Activated CD8-positive, alpha-beta T cell treated with anti-CD3 and anti-CD28 coated beads for 36 hours (primary cell): ENCODE results near the gene ABCB11. TPM values are rescaled to one million over a fixed set of nuclear protein-coding genes. Genes with fewer than 3 reads are reported as not detected.

Source experiments
- ATAC-seq: fragments of 200-7000 bp; cut with Tn5 transposase; one replicate; pipeline ENCODE4 v1.10.0; 2021; ENCODE audit warnings: mild to moderate bottlenecking, moderate library complexity
- CTCF ChIA-PET: fragments of 350-600 bp; sonication (Branson Sonifier 250); formaldehyde crosslinking; loops from one replicate; lab custom pipeline; 2021; ENCODE audit warnings: antibody characterized with exemption; lab: Charles Lee
- POLR2A ChIA-PET: fragments of 350-600 bp; sonication (Branson Sonifier 250); formaldehyde crosslinking; loops from one replicate; lab custom pipeline; 2021; ENCODE audit warnings: antibody characterized with exemption; lab: Charles Lee
- DNase-seq: peaks from one replicate; pipeline ENCODE4 v3.0.0-alpha.2; 2020
- H3K27ac Mint-ChIP-seq: one replicate; pipeline ENCODE4 v1.8.0; 2021; ENCODE audit warnings: mild to moderate bottlenecking, mixed read lengths
- H3K27me3 Mint-ChIP-seq: one replicate; pipeline ENCODE4 v1.8.0; 2021; ENCODE audit warnings: mixed read lengths
- H3K36me3 Mint-ChIP-seq: one replicate; pipeline ENCODE4 v1.8.0; 2021; ENCODE audit warnings: low read depth, mixed read lengths
- H3K4me1 Mint-ChIP-seq: one replicate; pipeline ENCODE4 v1.8.0; 2021; ENCODE audit warnings: low read depth, mixed read lengths
- H3K4me3 Mint-ChIP-seq: one replicate; pipeline ENCODE4 v1.8.0; 2021; ENCODE audit warnings: mild to moderate bottlenecking, moderate library complexity, mixed read lengths
- H3K9me3 Mint-ChIP-seq: one replicate; pipeline ENCODE4 v1.8.0; 2021; ENCODE audit warnings: mixed read lengths
- CTCF ChIP-seq: fragments of 200-600 bp; IDR thresholded peaks from one replicate; pipeline ENCODE4 v1.8.0; 2022; ENCODE audit warnings: antibody characterized with exemption, mild to moderate bottlenecking
- intact Hi-C: fragments of 100-400 bp; cut with micrococcal nuclease; formaldehyde crosslinking; loops from one replicate; pipeline ENCODE4 v1.10.0; 2022
- total RNA-seq, 2 experiments: library from RNA; stranded (reverse); gene quantifications; one replicate each; pipeline ENCODE4 v1.2.3, GENCODE V29; 2021

Gene ABCB11
- total RNA-seq, 2 experiments from 2014 or later: not detected

GRCh38 chr2:169005994-169006393, 25.1 kb downstream of the ABCB11 start:
- no peak overlapping the region for H3K27ac Mint-ChIP-seq
- H3K9me3 Mint-ChIP-seq: no peaks in the 10 kb centered on the region
- intact Hi-C loops: no loop called here
- TF ChIP-seq CTCF: no peak
- peaks cover 2% of the 10 kb centered on the region for H3K27me3 Mint-ChIP-seq
- DNase-seq (no peak), ATAC-seq (no peak)
- no peak overlapping the region for H3K4me3 Mint-ChIP-seq
- H3K36me3 Mint-ChIP-seq: no peaks in the 10 kb centered on the region
- H3K4me1 Mint-ChIP-seq: peaks cover 12% of the 10 kb centered on the region
- ChIA-PET POLR2A (no interaction called here), CTCF (no interaction called here)

GRCh38 chr2:169005080-169005598, 26.0 kb downstream of the ABCB11 start:
- no peak for DNase-seq
- no peaks in the 10 kb centered on the region for H3K36me3 Mint-ChIP-seq
- H3K9me3 Mint-ChIP-seq: no peaks in the 10 kb centered on the region
- peaks cover 12% of the 10 kb centered on the region for H3K4me1 Mint-ChIP-seq
- POLR2A ChIA-PET: interaction anchor here (0.8 kb wide), 1 partner anchor 12 kb away, joined by 3 read pairs; no protein-coding TSS in a partner anchor
- ATAC-seq: no peak
- no peak overlapping the region for H3K4me3 Mint-ChIP-seq
- H3K27ac Mint-ChIP-seq: no peak overlapping the region
- H3K27me3 Mint-ChIP-seq: peaks cover 2% of the 10 kb centered on the region
- CTCF ChIA-PET: no interaction called here
- intact Hi-C loops: no loop called here
- TF ChIP-seq CTCF: no peak

- POLR2A ChIA-PET: no interaction called here
- H3K9me3 Mint-ChIP-seq: no peaks in the 10 kb centered on the region
These were observed 28.9 kb downstream of the ABCB11 start for GRCh38 chr2:169002161-169002738.

GRCh38 chr2:169001116-169001815, 29.9 kb downstream of the ABCB11 start:
- ATAC-seq (no peak), DNase-seq (no peak)
- ChIA-PET POLR2A (no interaction called here), CTCF (no interaction called here)
- intact Hi-C loops: no loop called here
- Mint-ChIP-seq H3K27ac (no peak overlapping the region), H3K9me3 (no peaks in the 10 kb centered on the region), H3K36me3 (no peaks in the 10 kb centered on the region), H3K4me3 (no peak overlapping the region), H3K27me3 (peaks cover 2% of the 10 kb centered on the region), H3K4me1 (no peaks in the 10 kb centered on the region)
- no peak for TF ChIP-seq CTCF

More at GRCh38 chr2:169002161-169002738, 28.9 kb downstream of the ABCB11 start:
- no peaks in the 10 kb centered on the region for H3K36me3 Mint-ChIP-seq
- H3K27ac Mint-ChIP-seq: no peak overlapping the region
- no peak overlapping the region for H3K4me3 Mint-ChIP-seq
- DNase-seq (no peak), ATAC-seq (no peak)
- TF ChIP-seq CTCF: no peak
- H3K4me1 Mint-ChIP-seq: peaks cover under 1% of the 10 kb centered on the region
- intact Hi-C loops: no loop called here
- H3K27me3 Mint-ChIP-seq: peaks cover 2% of the 10 kb centered on the region
- CTCF ChIA-PET: no interaction called here

- H3K27ac Mint-ChIP-seq: no peak overlapping the region
- no peak for DNase-seq
- peaks cover 2% of the 10 kb centered on the region for H3K27me3 Mint-ChIP-seq
- H3K4me1 Mint-ChIP-seq: no peaks in the 10 kb centered on the region
- H3K36me3 Mint-ChIP-seq: no peaks in the 10 kb centered on the region
- no peak for TF ChIP-seq CTCF
- no peak for ATAC-seq
- intact Hi-C loops: no loop called here
- ChIA-PET CTCF (interaction anchor here (1.0 kb wide), 1 partner anchor 110 kb away, joined by 3 read pairs; no protein-coding TSS in a partner anchor), POLR2A (no interaction called here)
- no peak overlapping the region for H3K4me3 Mint-ChIP-seq
- H3K9me3 Mint-ChIP-seq: no peaks in the 10 kb centered on the region
These were observed 31.4 kb downstream of the ABCB11 start for GRCh38 chr2:168999668-169000213.
